ENCODE measurements around the gene ZNF133.
"Not testable (repeated sequence)": the region's sequence is repeated elsewhere in the genome, so short reads cannot be mapped to it uniquely, and the experiment has no call there.

The ZNF133 gene

GRCh38 chr20:18287546-18287914 lies 797 bp upstream of the ZNF133 start:
- DNase-seq: no peak

DNA sequence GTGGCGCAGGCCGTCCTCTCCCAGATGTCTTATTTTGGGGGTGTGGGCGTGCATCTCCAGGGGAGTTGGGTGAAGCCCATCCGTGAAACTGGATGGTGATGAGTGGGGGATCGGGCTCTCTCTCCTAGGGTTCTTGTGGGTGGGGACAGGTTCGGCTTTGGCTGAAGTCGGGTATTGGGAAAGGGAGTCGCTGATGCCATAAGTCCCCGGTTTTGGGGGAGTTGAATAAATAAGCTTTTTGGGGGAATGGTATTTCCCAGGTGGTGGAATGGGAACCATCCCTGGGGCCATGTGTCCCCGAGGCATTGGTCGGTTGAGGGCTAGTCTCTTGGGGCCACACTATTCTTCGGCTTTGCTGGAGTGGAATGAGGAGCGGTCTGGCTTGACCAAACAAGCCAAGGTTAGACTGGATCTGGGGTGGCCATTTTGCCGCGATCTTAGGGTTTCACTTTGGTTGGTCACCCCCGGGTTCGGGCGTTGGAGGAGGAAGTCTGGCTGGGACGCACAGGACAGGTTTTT lies 481 bp downstream of the ZNF133 start:
- no peak for DNase-seq

DNA sequence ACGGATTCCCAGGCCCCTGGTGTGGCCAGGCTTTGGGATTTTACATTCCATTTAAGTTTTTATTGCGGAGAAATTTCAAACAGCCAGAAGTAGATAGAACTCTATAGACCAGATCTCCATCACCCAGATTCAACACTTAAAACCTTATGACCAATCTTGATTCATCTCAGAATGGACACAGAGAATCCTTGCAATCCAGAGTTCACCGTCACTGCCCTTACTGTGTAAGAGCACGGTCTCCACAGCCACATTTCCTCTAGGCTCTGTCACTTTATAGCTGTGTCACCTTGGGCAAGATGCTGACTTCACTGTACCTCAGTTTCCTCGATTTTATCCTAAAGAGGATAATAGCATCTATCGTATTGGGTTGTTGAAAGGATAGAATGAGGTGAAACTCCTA lies 979 bp downstream of the ZNF133 start:
- no peak for DNase-seq

GRCh38 chr20:18299364-18299763 lies 11.0 kb downstream of the ZNF133 start:
- no peak for DNase-seq

GRCh38 chr20:18304618-18305017 lies 16.3 kb downstream of the ZNF133 start:
- no peak for DNase-seq

DNA sequence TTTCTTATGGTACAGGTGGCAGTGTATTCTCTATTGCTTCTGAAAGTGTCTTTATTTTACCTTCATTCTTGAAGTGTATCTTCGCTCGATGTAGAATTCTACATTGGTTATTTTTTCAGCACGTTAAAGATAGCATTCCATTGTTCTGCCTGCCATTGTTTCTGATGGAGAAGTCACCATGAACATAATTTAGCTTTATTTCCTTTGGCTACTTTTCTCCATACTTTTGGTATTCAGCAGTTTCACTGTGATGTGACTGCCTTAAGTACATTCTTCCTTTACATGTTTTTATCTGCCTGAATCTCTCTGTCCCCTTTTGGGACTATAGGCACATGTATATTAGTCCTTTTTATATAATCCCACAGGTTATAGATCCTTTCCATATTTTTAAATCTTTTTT lies 19.0 kb downstream of the ZNF133 start:
- no peak for DNase-seq

GRCh38 chr20:18310051-18310450 lies 21.7 kb downstream of the ZNF133 start:
- no peak for DNase-seq

DNA sequence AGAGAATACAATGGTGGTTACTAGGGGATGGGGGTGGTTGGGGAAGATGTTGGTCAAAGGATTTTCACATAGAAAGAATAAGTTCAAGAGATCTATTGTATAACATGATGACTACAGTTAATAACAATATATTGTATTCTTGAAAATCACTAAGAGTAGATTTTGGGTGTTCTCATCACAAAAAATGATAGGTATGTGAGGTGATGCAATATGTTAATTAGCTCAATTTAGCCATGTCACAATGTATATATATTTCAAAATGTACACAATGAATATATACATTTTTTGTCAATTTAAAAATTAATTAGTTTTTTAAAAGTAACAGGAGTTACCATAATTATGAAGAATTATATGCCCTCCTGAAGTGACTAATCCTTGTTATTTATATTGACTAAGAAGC lies 22.3 kb downstream of the ZNF133 start:
- DNase-seq: no peak

DNA sequence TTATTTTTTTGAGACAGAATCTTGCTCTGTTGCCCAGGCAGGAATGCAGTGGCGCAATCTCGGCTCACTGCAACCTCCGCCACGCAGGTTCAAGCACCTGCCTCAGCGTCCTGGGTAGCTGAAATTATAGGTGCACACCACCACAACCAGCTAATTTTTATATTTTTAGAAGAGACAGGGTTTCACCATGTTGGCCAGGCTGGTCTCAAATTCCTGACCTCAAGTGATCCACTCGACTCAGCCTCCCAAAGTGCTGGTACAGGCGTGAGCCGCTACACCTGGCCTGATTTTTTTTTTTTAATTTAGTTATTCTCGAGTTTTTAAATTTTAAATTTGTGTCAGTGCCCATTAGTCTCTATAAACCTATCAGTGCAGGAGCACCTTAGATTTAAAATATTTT lies 24.4 kb downstream of the ZNF133 start:
- DNase-seq: no peak

DNA sequence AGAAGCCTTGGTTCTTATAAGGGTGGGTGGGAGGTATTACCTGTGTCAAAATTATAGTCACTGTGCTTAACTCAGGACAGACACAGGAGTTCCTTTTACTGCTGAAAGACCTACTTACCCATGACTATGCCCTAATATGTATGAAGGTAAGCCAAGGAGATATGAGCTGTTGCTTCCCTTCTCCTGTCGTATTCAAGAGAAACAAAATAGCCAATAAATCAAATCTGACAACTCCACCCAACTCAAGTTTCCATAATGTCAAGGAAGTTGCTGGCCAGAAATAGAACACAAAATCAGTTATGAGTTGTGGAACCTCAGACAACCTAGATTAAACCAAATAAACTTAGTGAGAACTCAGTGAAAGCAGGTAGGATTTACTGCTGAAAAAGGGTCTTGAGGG lies 25.1 kb downstream of the ZNF133 start:
- DNase-seq: no peak

GRCh38 chr20:18314786-18315406 lies 26.6 kb downstream of the ZNF133 start:
- no peak for DNase-seq

GRCh38 chr20:18316166-18316565 lies 27.8 kb downstream of the ZNF133 start:
- DNase-seq: no peak

DNA sequence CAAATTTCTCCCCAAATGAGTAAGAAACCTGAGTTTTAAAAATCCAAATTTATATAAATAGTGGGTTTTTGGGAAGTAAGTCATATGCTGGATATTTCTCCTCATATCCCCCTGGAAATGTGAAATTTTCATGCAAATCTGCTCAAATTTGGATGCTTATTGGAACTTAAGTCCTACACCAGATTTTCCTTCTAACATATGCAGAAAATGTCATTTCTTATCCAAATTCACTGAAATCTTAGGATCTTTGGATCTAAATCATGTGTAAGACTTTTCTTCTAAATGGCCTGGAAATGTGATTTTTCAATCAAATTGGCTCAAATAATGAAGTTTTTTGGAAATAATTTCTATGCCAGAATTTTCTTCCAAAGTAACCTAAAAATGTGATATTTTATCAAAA lies 33.0 kb downstream of the ZNF133 start:
- DNase-seq: no peak

DNA sequence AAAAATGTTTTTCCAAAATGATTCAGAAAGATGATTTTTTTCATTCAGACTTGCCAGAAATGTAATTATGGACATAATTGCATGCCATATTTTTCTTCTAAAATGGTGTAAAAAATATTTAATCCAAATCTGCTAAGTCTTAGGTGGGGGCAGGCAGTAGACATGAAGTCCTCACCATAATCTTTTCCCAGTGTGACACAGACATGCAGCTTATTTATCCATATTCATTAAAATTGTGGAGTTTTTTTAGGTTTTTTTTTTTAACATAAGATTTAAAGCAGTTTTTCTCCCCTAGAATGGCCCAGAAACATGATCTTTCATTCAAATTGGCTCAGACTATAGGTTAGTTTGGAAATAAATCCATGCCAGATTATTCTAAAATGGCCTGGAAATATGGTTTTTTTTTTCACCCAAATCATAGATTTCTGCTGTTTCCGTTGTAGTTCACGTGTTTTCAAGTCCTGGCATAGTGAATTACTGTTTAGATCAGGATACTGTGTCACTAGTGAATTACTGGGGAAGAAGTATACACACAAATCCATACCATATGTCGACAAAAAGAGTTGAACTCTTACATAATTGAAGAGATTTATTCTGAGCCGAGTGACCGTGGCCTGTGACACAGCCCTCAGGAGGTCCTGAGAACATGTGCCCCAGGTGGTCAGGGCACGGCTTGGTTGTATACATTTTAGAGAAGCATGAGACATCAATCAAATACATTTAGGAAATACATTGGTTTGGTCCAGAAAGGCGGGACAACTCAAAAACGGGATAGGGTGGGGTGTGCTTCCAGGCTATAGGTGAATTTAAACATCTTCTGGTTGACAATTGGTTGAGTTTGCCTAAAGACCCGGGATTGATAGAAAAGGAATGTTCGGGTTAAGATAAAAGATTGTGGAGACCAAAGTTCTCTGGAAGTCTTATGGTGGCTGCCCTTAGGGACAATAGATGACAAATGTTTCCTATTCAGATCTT lies 33.9 kb downstream of the ZNF133 start:
- no peak for DNase-seq

- DNase-seq: no peak
These were observed 35.4 kb downstream of the ZNF133 start for GRCh38 chr20:18323705-18324104.

DNA sequence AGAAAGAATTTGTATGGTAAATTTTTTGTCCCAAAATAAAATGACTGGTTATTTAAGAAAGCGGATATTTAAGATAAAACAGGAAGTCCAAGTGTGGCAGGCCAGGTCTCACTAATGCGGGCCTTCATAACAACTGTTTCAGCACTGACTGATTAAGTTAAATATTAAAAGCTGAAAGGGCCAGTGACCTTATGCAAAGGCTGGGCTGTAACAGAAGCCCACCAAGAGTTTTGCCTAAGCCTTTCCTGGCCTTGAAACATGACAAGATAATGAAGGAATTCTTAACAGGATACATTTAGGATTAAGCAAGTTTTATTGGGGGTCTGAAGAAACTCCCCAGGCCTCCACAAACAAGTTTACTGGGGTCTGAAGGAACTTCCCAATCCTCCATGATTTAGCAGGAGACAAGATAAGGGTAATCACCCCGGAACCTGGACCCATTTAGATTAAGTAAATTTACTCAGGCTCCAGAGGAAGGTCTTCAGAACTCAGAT lies 36.3 kb downstream of the ZNF133 start:
- no peak for DNase-seq

DNA sequence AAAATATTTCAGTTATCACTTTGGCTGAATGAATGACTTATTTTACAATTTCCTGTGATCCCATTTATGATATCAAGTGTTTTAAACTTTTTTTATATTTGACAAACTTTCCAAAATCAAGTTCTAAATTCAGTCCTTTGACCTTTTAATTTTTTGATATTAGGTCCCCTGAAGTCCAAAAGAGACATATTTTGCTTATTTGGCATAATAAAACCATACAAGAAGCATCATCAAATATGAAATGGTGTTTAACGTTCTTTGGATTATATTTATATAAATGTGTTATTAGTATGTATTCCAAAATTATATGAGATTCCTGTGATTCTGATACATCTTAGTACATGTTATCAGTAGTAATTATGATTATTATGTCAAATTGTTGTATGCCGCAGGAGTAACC lies 38.7 kb downstream of the ZNF133 start:
- DNase-seq: no peak

DNA sequence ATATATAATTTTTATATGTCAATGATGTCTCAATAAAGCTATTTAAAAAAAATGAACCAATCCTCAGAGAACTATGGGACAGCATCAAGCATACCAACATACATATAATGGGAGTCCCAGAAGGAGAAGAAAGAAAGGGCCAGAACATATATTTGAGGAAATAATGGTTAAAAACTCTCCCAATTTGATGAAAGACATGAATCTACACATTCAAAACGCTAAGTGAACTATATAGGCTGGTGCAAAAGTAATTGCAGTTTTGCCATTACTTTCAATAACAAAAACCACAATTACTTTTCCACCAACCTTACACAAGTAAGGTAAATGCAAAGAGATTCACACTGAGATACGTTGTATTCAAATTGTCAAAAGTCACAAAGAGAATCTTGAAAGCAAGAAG lies 43.4 kb downstream of the ZNF133 start:
- DNase-seq: no peak

DNA sequence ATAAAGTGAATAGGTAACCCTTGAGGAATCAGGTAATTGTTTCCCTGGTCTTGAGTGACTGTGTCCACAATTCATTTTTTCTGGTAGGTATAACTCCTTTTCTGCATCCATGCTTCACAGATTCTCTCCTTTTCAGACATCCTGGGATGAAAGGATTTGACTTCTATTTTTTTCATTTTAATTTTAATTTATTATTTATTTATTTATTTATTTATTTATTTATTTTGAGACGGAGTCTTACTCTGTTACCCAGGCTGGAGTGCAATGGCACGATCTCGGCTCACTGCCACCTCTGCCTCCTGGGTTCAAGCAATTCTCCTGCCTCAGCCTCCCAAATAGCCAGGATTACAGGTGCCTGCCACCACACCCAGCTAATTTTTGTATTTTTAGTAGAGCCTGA lies 61.4 kb downstream of the ZNF133 start:
- DNase-seq: not testable (repeated sequence)

DNA sequence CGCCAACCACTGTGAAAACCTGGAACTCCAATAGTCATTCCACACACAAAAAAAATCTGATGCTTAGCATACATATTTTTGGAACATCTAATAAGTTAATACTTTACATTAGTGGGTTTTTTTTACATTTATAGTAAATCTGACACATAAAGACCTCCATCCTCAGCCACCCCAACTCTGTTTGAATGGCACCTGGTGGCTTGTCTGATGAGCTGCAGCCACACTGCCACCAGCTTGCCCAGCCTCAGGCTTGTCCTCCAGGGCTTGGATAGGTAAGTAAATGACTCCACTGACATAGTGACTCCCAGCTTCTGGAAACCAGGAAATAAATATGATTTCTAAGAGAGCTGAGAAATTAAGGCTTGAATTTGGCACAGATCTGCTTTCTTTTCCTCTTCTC lies 71.5 kb downstream of the ZNF133 start:
- no peak for DNase-seq

DNA sequence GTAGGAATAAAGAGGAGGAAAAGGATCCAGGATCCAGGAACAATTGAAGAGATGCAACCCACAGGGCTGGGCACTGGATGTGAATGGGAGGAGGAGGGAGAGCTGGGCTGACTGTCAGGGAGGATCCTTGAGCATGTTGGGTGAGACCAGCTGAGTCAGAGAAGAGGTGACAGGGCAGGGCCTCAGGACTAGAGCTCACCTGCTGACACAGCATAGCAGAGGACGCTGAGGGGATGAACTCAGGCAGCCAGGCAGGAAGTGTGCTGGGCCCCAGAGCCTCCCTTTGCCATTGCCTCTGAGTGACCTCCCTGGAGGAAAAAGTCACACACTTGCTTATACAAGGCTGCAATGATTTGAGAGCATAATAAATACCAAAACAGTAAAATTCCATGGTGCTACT lies 72.3 kb downstream of the ZNF133 start:
- DNase-seq: no peak

GRCh38 chr20:18361678-18362077 lies 73.4 kb downstream of the ZNF133 start:
- no peak for DNase-seq

- DNase-seq: no peak
These were observed 74.6 kb downstream of the ZNF133 start for GRCh38 chr20:18362916-18363315.

DNA sequence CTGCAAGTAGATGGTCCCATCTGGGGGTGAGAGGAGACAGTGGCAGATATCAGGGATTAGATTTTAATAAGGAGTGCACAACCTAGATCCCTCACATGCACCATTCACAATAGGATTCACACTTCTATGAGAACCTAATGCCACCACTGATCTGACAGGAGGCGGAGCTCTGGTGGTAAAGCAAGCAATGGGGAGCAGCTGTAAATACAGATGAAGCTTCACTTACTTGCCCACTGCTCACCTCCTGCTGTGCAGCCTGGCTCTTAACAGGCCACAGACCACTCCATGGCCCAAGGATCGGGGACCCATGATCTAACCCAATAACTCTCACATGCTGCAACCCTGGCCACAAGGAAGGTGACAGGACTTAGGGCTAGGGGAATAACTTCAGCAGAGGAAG lies 75.4 kb downstream of the ZNF133 start:
- DNase-seq: no peak

Data from NCI-H1436 (cell line).